HG03175 (cell line): Measurements from ENCODE around the gene LRRC4C.
"Not testable (repeated sequence)": the region's sequence is repeated elsewhere in the genome, so short reads cannot be mapped to it uniquely, and the experiment has no call there.

ENCODE experiments used
- ATAC-seq: cut with Tn5 transposase; IDR thresholded peaks from one replicate; pipeline ENCODE4 v1.9.1; 2021; ENCODE audit warnings: mild to moderate bottlenecking, moderate library complexity; ENCODE audit not compliant: unreplicated experiment

The LRRC4C gene

DNA sequence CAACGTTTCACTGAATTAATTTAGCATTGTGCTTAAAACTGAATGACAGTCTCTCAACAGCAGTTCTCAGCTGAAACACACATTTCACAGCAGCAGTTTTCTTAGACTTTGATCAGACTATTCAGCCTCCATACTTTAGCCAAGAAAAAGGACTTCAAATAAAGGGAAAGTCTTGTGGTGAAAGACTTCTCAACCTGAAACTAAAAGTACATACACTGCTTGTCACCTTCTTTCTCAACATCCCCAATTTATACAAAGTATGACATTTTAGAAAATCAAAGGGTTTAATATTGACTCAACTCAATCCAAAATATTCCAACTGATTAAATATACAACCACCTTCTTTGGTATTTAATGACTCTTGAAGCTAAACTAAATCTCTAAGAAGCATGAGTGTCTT lies 419.0 kb downstream of the LRRC4C start:
- peak; percentile 53 for ATAC-seq

GRCh38 chr11:41039592-41039991 lies 419.9 kb downstream of the LRRC4C start:
- no peak for ATAC-seq

GRCh38 chr11:41031551-41032060 lies 427.8 kb downstream of the LRRC4C start:
- no peak for ATAC-seq

GRCh38 chr11:41020259-41020658 lies 439.2 kb downstream of the LRRC4C start:
- ATAC-seq: no peak

GRCh38 chr11:41019666-41020065 lies 439.8 kb downstream of the LRRC4C start:
- ATAC-seq: not testable (repeated sequence)

GRCh38 chr11:41018224-41018623 lies 441.2 kb downstream of the LRRC4C start:
- ATAC-seq: no peak

DNA sequence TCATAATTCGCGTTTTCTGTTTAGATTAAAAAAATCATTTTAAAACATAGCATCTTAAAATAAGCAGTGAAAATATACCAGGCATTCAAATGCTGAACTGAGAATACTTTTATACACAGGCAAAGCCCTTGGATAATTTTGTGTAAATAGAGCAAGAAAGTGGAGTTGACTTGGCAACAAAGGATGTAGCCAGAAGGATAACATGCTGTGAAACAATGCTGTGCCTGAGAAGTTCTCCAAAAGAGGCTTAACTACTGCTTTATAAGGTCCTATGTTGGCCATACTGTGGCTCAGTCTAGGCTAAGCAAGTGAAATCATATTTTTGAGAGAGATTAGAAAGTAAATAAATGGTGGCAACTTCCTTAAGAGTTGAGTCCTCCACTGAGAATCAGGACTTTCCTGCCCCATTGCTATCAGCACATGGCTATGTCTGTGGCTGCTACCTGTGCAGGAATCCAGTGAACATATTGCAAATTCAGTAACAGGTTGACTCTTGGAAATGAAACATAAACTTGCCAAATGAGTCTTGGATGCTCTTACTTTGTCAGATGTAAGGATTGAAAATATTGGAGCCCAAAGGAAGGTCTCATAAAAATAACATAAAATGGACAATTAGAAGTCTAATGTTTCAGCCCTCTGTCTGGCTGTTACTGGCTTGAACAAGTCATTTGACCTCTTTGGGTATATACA lies 448.9 kb downstream of the LRRC4C start:
- ATAC-seq: no peak

DNA sequence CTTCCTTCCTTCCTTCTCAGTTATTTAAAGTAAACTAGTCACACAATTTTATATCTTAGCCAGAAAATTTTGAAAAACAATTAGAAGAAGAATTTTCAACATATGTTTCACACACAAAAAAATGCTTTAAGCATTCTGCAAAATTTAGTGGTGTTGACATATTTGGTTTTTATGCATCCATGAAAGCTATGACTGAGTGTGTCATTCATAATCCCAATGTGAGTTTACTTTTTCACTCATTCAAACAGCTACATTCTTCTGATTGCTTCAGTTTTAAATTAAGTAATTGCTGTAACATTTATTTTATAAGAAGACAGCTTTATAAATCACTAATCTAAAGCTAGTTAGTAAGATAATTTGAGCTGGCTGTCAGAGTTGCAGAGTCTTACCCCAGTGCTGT lies 453.5 kb downstream of the LRRC4C start:
- no peak for ATAC-seq

DNA sequence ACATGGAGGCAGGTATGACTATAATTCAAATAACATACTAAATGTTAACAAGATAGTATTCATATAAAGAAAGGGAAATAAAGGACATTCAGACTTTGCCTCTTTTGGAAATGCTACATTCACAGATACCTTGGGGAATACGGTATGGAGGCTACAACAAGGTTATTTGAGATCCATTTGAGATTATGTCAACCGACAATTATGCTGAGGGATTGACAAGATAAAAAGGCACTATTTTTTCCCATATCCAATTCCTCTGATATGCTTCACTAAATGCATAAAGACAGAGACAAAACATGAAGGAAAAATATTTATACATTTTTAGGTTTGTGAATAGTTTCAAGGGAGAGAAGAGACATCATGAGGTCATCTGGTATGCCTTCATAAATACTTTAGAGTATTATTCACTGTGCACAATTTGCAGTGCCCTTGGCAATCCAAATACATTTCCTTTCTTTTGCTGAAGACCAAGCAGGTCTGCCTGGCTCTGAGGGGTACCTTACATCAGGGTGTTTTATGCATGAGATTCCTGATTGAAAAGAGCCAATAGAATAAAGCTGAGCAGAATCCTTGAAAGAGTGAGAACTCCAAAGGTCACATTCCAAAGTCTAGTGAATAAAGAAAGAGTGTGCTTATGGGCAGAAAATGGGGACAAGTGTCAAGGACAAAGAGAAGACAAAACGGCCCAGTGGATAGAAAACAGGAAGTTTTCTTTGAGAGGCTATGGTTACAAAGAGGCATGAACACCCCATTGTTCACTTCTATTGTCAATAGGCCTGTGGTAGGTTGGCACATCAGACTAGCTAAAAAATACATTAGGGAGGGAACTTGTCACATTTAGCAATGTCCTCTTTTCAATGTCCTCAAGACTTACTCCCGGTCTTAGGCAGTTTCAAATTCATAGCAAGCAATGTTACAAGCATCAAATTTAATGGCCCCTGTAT lies 455.8 kb downstream of the LRRC4C start:
- no peak for ATAC-seq

- no peak for ATAC-seq
These were observed 460.5 kb downstream of the LRRC4C start for GRCh38 chr11:40998920-40999319.

DNA sequence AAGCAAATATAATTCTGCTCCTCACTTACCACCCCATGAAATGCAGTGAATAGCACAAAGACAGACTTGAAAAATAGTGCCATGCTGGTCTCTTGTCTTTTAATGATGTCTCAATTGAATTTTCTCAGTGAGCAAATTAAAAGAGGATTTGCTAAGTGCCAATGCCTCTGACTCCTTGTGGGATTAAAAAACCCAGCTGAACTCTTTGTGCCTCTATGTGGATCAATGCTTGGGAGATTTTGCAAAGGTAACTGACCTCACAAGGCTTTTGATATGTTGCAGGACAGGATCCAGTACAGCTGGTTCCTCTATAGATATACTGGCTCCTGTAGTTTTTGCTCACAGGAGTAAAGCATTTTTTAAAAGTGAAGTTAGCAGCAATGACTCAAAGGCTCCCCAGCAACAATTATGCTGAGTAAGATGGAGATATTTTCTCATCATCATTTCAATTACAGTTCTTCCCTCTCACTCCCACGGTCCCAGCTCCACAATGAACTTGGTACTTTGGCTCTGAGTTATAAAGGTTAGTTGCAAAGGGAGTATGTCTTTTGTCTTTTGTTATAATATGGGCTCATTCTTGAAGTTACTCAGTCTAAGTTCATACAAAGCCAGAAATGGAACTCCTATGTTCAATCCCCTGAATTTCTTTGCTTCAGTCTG lies 471.5 kb downstream of the LRRC4C start:
- ATAC-seq: no peak

GRCh38 chr11:40986320-40986719 lies 473.1 kb downstream of the LRRC4C start:
- no peak for ATAC-seq

DNA sequence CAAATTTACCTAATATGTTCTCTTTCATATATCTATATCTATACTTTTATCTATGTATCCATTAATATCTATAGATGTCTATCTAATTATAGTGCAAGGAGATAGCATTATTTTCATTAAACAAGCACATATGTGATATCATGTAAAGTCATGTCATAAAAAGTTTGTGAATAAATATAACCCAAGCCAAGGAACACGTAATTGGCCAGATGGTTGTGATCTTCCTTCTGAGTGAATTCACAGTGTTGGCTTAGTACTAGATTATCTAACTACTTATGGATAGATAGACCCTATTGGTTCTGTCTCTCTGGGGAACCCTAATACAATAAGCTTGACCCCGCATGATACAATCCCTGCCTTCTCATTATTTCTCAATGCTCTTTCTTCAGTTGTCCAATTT lies 484.4 kb downstream of the LRRC4C start:
- ATAC-seq: no peak

- ATAC-seq: no peak
These were observed 485.2 kb downstream of the LRRC4C start for GRCh38 chr11:40974186-40974795.

GRCh38 chr11:40958707-40959106 lies 500.7 kb downstream of the LRRC4C start:
- no peak for ATAC-seq

GRCh38 chr11:40952479-40952878 lies 507.0 kb downstream of the LRRC4C start:
- no peak for ATAC-seq

DNA sequence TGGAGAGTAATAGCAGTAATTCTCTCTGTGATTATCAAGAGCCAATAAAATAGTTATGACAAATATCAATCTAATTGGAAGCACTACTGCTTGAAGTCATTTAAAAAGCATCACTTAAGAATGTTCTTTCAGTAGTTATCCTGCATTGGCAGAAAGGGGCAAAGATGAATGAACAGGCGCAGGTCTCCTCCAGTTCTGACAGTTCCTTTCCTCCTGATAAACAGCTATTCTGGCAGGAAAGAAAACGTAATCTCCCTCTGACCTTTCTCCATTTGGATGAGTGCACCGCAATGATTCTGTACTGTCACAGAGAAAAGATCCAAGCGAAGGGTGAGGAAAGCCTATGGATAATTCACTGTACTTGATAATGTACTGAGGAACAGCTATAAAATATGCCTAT lies 521.5 kb downstream of the LRRC4C start:
- ATAC-seq: no peak

- no peak for ATAC-seq
These were observed 534.5 kb downstream of the LRRC4C start for GRCh38 chr11:40924915-40925314.

- ATAC-seq: no peak
These were observed 538.2 kb downstream of the LRRC4C start for GRCh38 chr11:40921246-40921645.

GRCh38 chr11:40910774-40911173 lies 548.7 kb downstream of the LRRC4C start:
- ATAC-seq: not testable (repeated sequence)

GRCh38 chr11:40894501-40894900 lies 565.0 kb downstream of the LRRC4C start:
- no peak for ATAC-seq
